ENCODE results near the gene CACNA1D. TPM values are rescaled to one million over a fixed set of nuclear protein-coding genes. Genes with fewer than 3 reads are reported as not detected.

Gene CACNA1D
- total and polyA plus RNA-seq, 9 of the 15 experiments (the other 6 are each of a cell fraction or from before 2014, with no cell fraction given), result 0.29 TPM; not detected in 8

DNA sequence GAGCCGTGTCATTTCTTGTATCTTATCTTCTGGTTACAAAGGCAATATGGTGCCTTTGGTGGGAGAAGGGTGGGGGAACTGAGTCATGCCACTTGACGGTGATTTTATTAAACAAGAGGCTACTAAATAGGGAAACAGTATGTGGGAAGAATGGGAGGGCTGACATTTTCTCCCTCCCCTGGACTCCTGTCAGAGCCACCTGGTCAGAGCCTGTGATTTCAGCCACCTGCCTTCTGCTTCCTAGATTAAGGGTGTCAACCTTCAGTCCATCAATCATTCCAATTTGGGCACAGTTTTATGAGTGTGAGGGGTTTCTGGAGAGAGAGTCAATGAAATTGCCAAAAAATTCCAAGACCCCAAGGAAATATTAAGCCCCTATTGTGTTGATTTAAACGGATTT is 264.4 kb downstream of the CACNA1D start:
- ChIA-PET CTCF (ENCODE audit: low intra/inter-chr PET ratio) (no interaction called here), POLR2A (interaction anchor here (0.6 kb wide), 1 partner anchor 519 kb away, joined by 4 read pairs; no protein-coding TSS in a partner anchor)
- Histone ChIP-seq H3K9me3 (replicated peaks; ENCODE audit: control insufficient read depth, insufficient read depth, low read depth, low read length) (no peaks in the 10 kb centered on the region), H3K27me3 (ENCODE audit: control insufficient read depth in 2 of 2, insufficient read depth in 2 of 2, low read length in 2 of 2) (peaks cover 5 to 62% of the 10 kb centered on the region in 2 experiments; a peak in 3 of 5 replicates), H3K4me3 (no peak overlapping the region), H3K27ac (ENCODE audit: extremely low read depth, low read depth, low read length) (no peak overlapping the region), H3K9ac (ENCODE audit: insufficient read depth in 1 of 2, low read depth in 2 of 2, low read length in 2 of 2) (no peak overlapping the region), H3K4me1 (replicated peaks in 1 of 2; ENCODE audit: control insufficient read depth in 2 of 2, insufficient read depth in 2 of 2, low read length in 2 of 2) (no peaks in the 10 kb centered on the region), H3K4me2 (ENCODE audit: insufficient read depth, low read length) (no peak overlapping the region), H4K20me1 (replicated peaks; ENCODE audit: control insufficient read depth, insufficient read depth, low read length) (no peaks in the 10 kb centered on the region; the same call in 1 of the 2 replicates), H3K79me2 (ENCODE audit: control insufficient read depth, insufficient read depth, low read length) (no peaks in the 10 kb centered on the region), H2AFZ (ENCODE audit: low read depth, low read length) (no peak overlapping the region), H3K9me1 (ENCODE audit: control insufficient read depth, insufficient read depth, low read length) (no peaks in the 10 kb centered on the region), H3K36me3 (ENCODE audit: control insufficient read depth, insufficient read depth, low read length) (no peaks in the 10 kb centered on the region)
- intact Hi-C loops (cut with micrococcal nuclease), result no loop called here
- ATAC-seq (no peak), DNase-seq (ENCODE audit: extremely low read depth in 1 of 4, low spot score in 3 of 4) (no peak), FAIRE-seq (no peak)
- WGBS (ENCODE audit: insufficient coverage, low coverage, missing lambda C conversion rate), result 0% methylated on average over 3 of the region's 3 CpGs
- in situ Hi-C loops (cut with MboI), result no loop called here
- BruUV-seq (replicated peaks), result no TSS peak
- TF ChIP-seq ZBTB8A (IDR thresholded peaks at IDR 0.05; ENCODE audit: partially characterized antibody) (no peak), SRSF7 (optimal IDR thresholded peaks at IDR 0.05; ENCODE audit: low read depth, low read length) (no peak), TGIF2 (CRISPR knock-in tag; IDR thresholded peaks at IDR 0.05) (no peak), TFAM (CRISPR knock-in tag; conservative IDR thresholded peaks at IDR 0.05) (no peak), ZC3H4 (CRISPR knock-in tag; IDR thresholded peaks at IDR 0.05; ENCODE audit: borderline replicate concordance) (no peak), ZBTB11 (CRISPR knock-in tag; IDR thresholded peaks at IDR 0.05) (no peak), HNRNPK (IDR thresholded peaks at IDR 0.05; ENCODE audit: low read depth, low read length, poor library complexity, severe bottlenecking) (no peak), ELF4 (CRISPR knock-in tag; IDR thresholded peaks at IDR 0.05) (no peak), MYBL2 (IDR thresholded peaks at IDR 0.05; ENCODE audit: low read depth) (no peak), MYBL2 (CRISPR knock-in tag; IDR thresholded peaks at IDR 0.05; ENCODE audit: borderline replicate concordance) (no peak), MYNN (IDR thresholded peaks at IDR 0.05) (no peak), MYNN (CRISPR knock-in tag; IDR thresholded peaks at IDR 0.05) (no peak), PRMT5 (CRISPR knock-in tag; IDR thresholded peaks at IDR 0.05) (no peak)
- TF ChIP-seq, protein P1, sequence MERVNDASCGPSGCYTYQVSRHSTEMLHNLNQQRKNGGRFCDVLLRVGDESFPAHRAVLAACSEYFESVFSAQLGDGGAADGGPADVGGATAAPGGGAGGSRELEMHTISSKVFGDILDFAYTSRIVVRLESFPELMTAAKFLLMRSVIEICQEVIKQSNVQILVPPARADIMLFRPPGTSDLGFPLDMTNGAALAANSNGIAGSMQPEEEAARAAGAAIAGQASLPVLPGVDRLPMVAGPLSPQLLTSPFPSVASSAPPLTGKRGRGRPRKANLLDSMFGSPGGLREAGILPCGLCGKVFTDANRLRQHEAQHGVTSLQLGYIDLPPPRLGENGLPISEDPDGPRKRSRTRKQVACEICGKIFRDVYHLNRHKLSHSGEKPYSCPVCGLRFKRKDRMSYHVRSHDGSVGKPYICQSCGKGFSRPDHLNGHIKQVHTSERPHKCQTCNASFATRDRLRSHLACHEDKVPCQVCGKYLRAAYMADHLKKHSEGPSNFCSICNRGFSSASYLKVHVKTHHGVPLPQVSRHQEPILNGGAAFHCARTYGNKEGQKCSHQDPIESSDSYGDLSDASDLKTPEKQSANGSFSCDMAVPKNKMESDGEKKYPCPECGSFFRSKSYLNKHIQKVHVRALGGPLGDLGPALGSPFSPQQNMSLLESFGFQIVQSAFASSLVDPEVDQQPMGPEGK (CRISPR knock-in tag; IDR thresholded peaks at IDR 0.05; ENCODE audit: borderline replicate concordance), result no peak

Measured in K562 (cell line).